Measurements from ENCODE around the gene PEA15.
A peak's percentile ranks its signal among the peaks of the same experiment; 100 is the strongest.

Gene PEA15, protein sequence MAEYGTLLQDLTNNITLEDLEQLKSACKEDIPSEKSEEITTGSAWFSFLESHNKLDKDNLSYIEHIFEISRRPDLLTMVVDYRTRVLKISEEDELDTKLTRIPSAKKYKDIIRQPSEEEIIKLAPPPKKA

GRCh38 chr1:160205242-160206035 lies at the start of gene PEA15:
PEA15 (plus strand) TSS chr1:160205384; CDS start chr1:160211545, 6,161 bp downstream.
- peak; percentile 90 for DNase-seq

- DNase-seq, result no peak
Observed at GRCh38 chr1:160156361-160156760, 48.8 kb upstream of the PEA15 start.

GRCh38 chr1:160157174-160157573 lies 48.0 kb upstream of the PEA15 start:
- DNase-seq, result no peak

GRCh38 chr1:160158031-160158430 lies 47.2 kb upstream of the PEA15 start:
- DNase-seq, result no peak

DNA sequence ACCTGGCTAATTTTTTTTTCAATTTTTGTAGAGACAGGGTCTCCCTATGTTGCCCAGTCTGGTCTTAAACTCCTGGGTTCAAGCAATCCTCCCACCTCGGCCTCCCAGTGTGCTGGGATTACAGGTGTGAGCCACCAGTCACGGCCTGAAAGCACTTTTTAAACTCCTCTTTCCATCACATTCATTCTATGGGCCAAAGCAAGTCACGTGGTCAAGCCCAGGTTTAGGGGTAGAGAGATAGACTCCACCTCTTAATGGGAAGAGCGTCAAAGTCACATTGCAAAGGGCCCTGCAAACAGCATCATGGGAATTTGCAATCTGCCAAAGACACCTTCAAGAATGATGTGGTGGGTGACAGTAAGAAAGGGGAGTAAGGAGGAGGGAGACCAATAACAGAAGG lies 46.6 kb upstream of the PEA15 start:
- DNase-seq, result no peak

DNA sequence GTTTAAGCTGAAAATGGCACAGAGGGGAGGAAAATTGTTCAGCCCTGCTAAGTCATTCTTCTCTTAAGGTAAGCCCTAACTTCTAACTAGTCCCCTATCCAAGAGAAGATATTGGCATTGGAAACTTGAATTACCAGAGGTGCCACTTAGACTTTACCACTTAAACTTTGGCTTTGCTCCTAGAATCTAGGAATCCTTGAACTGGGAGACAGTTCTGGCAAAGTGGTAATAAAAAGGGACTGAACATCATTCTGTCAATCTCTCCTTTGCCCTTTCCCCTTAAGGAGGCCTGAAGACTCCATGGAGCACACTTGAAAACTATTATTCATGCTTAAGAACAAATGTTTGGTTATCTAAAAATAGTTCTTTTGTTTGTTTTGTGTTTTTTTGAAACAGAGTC lies 45.3 kb upstream of the PEA15 start:
- DNase-seq, result no peak

DNA sequence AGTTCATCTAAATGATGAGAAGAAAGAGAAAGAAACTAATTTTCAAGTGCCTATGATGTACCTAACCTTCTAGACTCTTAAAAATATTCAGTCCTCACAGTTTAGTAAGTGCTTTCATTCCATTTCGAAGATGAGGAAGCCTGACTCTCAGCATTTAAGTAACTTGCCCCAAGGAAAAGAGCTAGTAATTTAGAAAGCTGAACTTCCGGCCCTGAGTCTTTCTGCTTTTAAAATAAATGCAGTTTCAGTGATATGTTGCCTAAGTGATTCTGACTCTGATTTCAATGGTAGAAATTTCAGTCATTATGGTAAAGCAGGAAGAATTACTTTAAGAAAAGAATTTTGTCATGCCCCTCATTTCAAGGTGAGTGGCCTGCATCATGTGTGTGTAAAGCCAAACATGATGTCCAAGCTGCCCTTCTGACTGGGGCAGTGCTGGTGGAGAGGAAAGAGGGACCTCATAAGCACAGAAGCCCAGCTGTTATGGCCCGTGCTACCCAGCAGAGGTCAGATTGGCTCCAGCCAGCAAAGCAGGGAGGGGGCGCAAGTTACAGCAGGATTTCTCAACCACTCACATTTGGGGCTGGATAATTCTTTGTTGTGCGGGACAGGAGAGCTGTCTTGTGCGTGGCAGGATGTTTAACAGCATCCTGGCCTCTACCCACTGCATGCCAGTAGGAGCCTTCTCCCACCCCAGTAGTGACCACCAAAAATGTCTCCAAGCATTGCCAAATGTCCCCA lies 43.0 kb upstream of the PEA15 start:
- DNase-seq, result no peak

GRCh38 chr1:160162931-160163330 lies 42.3 kb upstream of the PEA15 start:
- no peak for DNase-seq

DNA sequence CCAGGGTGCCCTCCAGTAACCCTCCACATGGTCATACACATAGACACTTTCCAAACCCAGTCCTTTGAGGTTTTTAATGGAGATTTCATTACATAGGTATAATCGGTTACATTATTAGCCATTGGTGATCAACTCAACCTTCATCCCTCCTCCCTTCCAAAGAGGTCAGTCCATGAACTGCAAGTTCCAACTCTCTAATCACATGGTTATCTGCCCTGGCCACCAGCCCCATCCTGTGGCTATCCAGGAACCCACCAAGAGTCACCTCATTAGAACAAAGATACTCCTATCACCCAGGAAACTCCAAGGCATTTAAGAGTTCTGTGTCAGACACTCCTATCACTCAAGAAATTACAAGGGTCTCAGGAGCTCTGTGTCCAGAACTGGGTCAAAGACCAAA lies 41.6 kb upstream of the PEA15 start:
- no peak for DNase-seq

DNA sequence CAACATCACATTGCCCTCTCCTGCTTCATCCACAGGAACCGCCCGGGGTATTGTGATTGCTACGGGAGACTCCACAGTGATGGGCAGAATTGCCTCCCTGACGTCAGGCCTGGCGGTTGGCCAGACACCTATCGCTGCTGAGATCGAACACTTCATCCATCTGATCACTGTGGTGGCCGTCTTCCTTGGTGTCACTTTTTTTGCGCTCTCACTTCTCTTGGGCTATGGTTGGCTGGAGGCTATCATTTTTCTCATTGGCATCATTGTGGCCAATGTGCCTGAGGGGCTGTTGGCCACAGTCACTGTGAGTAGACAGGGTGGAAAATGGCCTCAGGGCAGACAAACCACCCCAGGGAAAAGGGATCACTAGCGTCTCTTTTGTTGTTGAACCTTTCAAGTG lies 41.1 kb upstream of the PEA15 start:
- no peak for DNase-seq

DNA sequence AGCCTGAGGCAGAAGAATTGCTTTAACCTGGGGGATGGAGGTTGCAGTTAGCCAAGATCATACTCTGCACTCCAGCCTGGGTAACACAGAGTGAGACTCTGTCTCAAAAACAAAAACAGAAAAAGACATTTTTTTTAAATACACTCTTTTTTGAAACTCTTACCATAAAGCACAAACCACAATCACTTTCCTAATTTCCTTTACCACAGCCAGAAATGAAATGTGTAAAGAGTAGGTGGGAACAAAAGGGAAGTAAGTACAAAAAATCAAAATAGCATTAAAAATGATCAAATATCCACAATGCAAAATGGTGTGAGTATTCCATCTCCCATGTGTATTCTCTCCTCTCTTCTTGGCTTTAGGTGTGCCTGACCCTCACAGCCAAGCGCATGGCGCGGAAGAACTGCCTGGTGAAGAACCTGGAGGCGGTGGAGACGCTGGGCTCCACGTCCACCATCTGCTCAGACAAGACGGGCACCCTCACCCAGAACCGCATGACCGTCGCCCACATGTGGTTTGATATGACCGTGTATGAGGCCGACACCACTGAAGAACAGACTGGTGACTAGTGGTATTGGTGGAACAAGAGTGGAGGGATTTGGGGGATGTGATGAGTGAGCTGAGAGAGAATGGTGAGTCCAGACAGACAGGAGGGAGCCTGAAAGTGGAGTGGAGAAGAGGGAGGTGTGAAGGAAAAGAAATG lies 38.9 kb upstream of the PEA15 start:
- no peak for DNase-seq

DNA sequence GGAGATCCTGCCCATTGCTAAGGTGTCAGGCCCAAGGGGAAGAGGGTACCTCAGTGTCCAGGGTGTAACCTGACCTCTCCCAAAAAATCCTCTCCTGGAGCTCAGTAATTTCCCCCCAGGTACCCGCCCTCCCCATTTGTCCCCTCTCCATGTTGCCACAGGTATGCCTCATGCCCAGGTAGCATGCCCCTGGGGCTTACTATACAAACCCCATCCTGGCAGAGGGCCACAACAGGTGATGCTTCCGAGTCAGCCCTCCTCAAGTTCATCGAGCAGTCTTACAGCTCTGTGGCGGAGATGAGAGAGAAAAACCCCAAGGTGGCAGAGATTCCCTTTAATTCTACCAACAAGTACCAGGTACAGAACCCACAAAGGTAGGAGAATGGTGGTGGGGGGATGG lies 38.1 kb upstream of the PEA15 start:
- DNase-seq, result no peak

GRCh38 chr1:160167580-160167979 lies 37.6 kb upstream of the PEA15 start:
- no peak for DNase-seq

GRCh38 chr1:160168016-160168415 lies 37.2 kb upstream of the PEA15 start:
- no peak for DNase-seq

- peak; percentile 47 for DNase-seq
Observed at GRCh38 chr1:160168609-160169369, 36.4 kb upstream of the PEA15 start.

DNA sequence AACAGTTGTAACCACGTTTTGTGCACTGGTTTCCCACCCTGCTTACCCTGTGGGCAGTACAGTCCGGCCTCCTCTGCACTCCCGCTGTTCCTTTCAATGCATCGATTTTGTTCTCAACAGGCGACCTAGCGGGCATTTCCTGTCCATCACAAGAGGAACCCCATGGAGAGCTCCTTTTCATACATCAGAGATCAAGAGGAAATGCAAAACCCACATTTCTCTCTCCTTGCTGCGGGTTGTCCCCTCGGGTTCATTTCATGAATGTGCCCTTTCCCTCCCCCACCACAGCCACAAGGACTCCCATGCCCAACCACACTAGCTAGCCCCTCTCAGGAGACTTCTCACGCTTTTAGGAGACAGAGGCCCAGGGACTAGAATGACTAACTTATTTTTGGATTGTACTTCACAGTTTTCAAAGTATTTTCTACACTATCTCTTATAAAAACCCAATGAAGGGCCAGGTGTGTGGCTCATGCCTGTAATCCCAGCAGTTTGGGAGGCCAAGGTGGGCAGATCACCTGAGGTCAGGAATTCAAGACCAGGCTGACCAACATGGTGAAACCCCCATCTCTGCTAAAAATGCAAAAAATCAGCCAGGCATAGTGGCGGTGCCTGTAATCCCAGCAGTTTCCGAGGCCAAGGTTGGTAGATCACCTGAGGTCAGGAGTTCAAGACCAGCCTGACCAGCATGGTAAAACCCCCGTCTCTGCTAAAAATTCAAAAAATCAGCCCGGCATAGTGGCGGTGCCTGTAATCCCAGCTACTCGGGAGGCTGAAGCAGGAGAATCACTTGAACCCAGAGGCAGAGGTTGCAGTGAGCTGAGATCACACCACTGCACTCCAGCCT lies 35.4 kb upstream of the PEA15 start:
- no peak for DNase-seq

GRCh38 chr1:160171354-160171753 lies 33.8 kb upstream of the PEA15 start:
- DNase-seq, result no peak

DNA sequence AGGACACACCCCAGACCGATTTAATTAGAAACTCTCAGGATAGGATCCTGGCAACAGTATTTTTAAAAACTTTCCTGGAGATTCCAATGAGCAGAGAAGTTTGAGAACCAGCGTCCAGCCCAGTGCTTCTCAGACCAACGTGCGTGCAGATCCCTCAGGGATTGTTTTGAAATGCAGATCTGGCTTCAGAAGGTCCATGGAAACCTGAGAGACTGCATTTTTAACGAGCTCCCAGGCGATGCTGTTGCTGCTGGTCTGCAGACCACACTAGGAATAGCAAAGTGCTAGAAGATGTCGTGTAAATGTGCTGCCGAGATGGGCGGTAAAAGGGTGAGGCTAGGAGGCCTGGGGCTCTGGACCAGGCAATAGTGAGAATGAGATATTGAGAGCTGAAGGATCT lies 33.2 kb upstream of the PEA15 start:
- no peak for DNase-seq

GRCh38 chr1:160177231-160177630 lies 28.0 kb upstream of the PEA15 start:
- DNase-seq, result no peak

DNA sequence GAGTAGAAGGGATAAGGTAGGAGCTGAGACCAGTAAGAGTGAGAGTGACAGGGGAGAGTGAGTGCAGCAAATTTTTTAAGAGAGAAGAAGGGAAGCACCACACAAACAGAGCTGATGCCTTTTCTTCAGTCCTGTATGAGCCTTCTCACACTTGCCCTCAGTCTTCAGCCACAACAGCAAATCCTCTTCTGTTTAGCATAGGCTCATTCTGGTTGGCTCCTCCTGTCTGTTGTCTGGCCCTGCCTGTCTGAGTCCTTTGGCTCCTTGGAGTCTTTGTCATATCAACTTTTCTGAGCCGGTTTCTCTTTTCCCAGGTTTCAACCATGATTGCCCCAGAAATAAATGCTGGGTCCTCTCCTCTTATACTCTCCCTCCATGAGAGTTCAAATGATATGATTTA lies 27.5 kb upstream of the PEA15 start:
- no peak for DNase-seq

DNA sequence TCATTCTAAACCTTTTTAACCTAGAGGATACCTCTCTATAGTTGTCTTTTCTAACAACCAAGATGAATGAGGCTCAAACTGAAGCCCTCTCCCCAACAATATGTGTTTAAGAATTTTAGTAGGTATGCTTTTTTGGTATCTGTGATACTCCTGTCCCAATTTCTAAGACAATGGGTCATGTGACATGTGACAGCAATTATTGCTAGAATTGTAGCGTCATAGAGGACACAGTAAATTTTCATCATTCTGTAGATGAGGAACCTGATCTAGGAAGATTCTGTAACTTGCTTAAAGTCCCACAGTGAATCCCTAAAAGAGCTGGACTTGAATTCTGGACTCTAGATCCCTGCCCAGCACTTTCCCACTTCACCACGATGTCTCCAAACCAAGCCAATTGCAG lies 26.5 kb upstream of the PEA15 start:
- no peak for DNase-seq

DNA sequence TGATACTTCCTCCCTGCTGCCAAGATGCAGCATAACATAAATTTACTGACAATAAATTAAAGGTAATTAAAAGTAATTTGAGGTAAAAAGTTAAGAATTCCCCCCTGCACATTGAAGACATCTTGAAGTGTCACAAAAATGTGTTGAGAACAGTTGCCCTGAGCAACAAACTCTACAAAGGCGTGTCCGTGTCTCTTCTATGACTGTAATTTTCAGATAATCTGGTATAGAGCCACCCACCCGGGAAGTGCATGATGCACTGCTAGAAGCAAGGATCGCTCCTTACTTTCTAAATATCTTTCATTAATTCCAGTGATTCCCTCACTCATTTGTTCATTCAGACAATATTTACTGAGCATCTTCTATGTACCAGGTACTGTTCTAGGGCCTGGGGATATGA lies 25.8 kb upstream of the PEA15 start:
- no peak for DNase-seq
